Activated gamma-delta T cell treated with Interleukin-2 at 50 U/mL for 16 hours (primary cell): ENCODE results near the gene CFAP20.

Source experiments
- DNase-seq: peaks from one replicate; pipeline ENCODE4 v3.0.0-alpha.2; 2020

Gene CFAP20

GRCh38 chr16:58129097-58129936, at the start of gene CFAP20:
CFAP20 (minus strand) TSS chr16:58129381; CDS start chr16:58129115, 266 bp downstream.
- peak; percentile 96 for DNase-seq

GRCh38 chr16:58177353-58177710, 48.2 kb upstream of the CFAP20 start:
- no peak for DNase-seq

- DNase-seq, result no peak
Observed at GRCh38 chr16:58176608-58177352, 47.6 kb upstream of the CFAP20 start.

- DNase-seq, result no peak
Observed at GRCh38 chr16:58170223-58170622, 41.0 kb upstream of the CFAP20 start.

- no peak for DNase-seq
Observed at GRCh38 chr16:58160855-58161254, 31.7 kb upstream of the CFAP20 start.

- no peak for DNase-seq
Observed at GRCh38 chr16:58158725-58159124, 29.5 kb upstream of the CFAP20 start.

GRCh38 chr16:58157951-58158540, 28.9 kb upstream of the CFAP20 start:
- no peak for DNase-seq

GRCh38 chr16:58157239-58157638, 28.1 kb upstream of the CFAP20 start:
- no peak for DNase-seq

GRCh38 chr16:58155839-58156238, 26.7 kb upstream of the CFAP20 start:
- no peak for DNase-seq

- DNase-seq, result no peak
Observed at GRCh38 chr16:58154345-58154744, 25.2 kb upstream of the CFAP20 start.

GRCh38 chr16:58152246-58152868, 23.2 kb upstream of the CFAP20 start:
- DNase-seq, result no peak

GRCh38 chr16:58148526-58148925, 19.3 kb upstream of the CFAP20 start:
- DNase-seq, result no peak

- DNase-seq, result no peak
Observed at GRCh38 chr16:58148099-58148498, 18.9 kb upstream of the CFAP20 start.

- DNase-seq, result no peak
Observed at GRCh38 chr16:58138852-58139251, 9.7 kb upstream of the CFAP20 start.

GRCh38 chr16:58137581-58137980, 8.4 kb upstream of the CFAP20 start:
- DNase-seq, result no peak

GRCh38 chr16:58128711-58129096, 477 bp downstream of the CFAP20 start:
- no peak for DNase-seq

GRCh38 chr16:58128181-58128631, 975 bp downstream of the CFAP20 start:
- DNase-seq, result no peak

- DNase-seq, result no peak
Observed at GRCh38 chr16:58127634-58128033, 1.5 kb downstream of the CFAP20 start.

GRCh38 chr16:58127033-58127556, 2.1 kb downstream of the CFAP20 start:
- DNase-seq, result no peak

GRCh38 chr16:58126451-58126961, 2.7 kb downstream of the CFAP20 start:
- no peak for DNase-seq

GRCh38 chr16:58125781-58126335, 3.3 kb downstream of the CFAP20 start:
- DNase-seq, result no peak

GRCh38 chr16:58125041-58125440, 4.1 kb downstream of the CFAP20 start:
- no peak for DNase-seq

- DNase-seq, result no peak
Observed at GRCh38 chr16:58124601-58124915, 4.6 kb downstream of the CFAP20 start.
